ENCODE data around the gene KCNN4. TPM values are rescaled to one million over a fixed set of nuclear protein-coding genes. Genes with fewer than 3 reads are reported as not detected.
"Not testable (repeated sequence)": the region's sequence is repeated elsewhere in the genome, so short reads cannot be mapped to it uniquely, and the experiment has no call there.

Gene KCNN4
- total RNA-seq, 1 experiment from 2014 or later: 3.0 TPM

DNA sequence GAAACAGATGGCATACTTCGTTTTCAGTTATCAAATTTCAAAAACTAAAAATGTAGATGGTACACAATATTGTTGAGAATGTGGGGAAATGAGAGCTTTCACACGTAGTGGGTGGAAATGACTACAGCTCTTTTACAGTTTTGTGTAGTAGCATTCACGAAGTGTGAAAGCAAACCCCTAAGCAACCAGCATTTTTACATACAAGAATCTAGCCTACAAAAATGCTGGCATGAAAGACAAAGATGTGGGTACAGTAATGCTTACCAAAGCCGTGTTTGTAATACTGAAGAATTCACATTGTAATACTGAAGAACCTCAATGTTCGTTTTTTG lies 40.1 kb upstream of the KCNN4 start:
- TF ChIP-seq, protein P1, sequence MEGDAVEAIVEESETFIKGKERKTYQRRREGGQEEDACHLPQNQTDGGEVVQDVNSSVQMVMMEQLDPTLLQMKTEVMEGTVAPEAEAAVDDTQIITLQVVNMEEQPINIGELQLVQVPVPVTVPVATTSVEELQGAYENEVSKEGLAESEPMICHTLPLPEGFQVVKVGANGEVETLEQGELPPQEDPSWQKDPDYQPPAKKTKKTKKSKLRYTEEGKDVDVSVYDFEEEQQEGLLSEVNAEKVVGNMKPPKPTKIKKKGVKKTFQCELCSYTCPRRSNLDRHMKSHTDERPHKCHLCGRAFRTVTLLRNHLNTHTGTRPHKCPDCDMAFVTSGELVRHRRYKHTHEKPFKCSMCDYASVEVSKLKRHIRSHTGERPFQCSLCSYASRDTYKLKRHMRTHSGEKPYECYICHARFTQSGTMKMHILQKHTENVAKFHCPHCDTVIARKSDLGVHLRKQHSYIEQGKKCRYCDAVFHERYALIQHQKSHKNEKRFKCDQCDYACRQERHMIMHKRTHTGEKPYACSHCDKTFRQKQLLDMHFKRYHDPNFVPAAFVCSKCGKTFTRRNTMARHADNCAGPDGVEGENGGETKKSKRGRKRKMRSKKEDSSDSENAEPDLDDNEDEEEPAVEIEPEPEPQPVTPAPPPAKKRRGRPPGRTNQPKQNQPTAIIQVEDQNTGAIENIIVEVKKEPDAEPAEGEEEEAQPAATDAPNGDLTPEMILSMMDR (IDR thresholded peaks at IDR 0.05; ENCODE audit: insufficient read depth in 1 of 2, low read depth in 1 of 2, low read length in 1 of 2, severe bottlenecking in 1 of 2, unreplicated experiment in 1 of 2): no peak
- H3K36me3 ChIP-seq (ENCODE audit: control insufficient read depth, insufficient read depth, low read length): no peaks in the 10 kb centered on the region
- H3K4me1 ChIP-seq: no peaks in the 10 kb centered on the region
- Mint-ChIP-seq H3K36me3 (ENCODE audit: insufficient read depth, unreplicated experiment) (no peaks in the 10 kb centered on the region), H3K9me3 (ENCODE audit: unreplicated experiment) (peaks cover 3% of the 10 kb centered on the region), H3K27me3 (ENCODE audit: insufficient read depth, unreplicated experiment) (peaks cover 3% of the 10 kb centered on the region), H3K27ac (ENCODE audit: unreplicated experiment) (no peak overlapping the region), H3K4me1 (ENCODE audit: low read depth, unreplicated experiment) (no peaks in the 10 kb centered on the region), H3K4me3 (ENCODE audit: unreplicated experiment) (no peak overlapping the region)
- no peak overlapping the region for H3K4me3 ChIP-seq (ENCODE audit: low read depth, low read length)
- ChIA-PET CTCF (no interaction called here), POLR2A (no interaction called here)
- DNase-seq: no peak
- H3K9me3 ChIP-seq: no peaks in the 10 kb centered on the region
- no TSS peak for BruUV-seq (replicated peaks)
- intact Hi-C loops (cut with micrococcal nuclease; ENCODE audit: unreplicated experiment): loop anchor here (10.0 kb wide), 1 partner anchor 294 kb away; the partner anchor contains the start of gene ZNF225
- no peaks in the 10 kb centered on the region for H3K27me3 ChIP-seq (replicated peaks; ENCODE audit: control insufficient read depth, insufficient read depth, low read length)

DNA sequence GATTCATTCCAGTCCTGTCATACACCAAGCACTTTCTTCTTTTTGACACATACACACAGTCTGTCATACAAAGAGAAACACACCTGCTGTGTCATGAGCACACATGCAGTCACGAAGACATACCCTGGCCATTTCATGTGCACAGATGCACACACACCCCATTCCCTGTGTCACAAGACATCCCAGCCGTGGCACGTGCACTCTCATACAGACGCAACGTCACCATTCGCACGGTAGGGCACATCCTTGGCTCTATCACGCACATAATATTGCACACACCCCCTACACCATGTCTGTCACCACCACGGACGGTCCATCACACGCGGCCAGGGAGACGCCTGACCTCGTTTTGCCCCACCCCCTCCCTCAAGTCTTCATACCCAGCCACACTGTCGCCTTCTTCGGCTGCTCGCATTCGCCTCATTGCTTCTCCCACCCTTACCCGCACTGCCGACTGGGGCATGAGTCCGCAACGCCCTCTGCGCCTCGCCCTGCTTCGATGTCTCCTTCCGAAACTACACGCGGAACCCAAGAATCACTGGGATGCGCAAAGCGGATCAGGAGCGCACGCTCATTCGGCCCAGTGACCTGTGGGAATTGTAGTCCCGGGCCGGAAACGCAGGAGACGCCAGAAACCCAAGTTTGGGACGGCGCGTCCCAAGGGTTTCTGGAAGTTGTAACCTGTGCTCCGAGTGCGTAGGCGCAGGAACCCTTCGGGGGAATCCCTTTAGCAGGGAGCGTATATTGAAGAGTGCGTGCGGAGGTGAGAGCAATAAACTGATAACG lies 39.5 kb upstream of the KCNN4 start:
- TF ChIP-seq, protein P1 (IDR thresholded peaks at IDR 0.05; ENCODE audit: insufficient read depth in 1 of 2, low read depth in 1 of 2, low read length in 1 of 2, severe bottlenecking in 1 of 2, unreplicated experiment in 1 of 2): no peak
- Histone ChIP-seq H3K4me1 (no peaks in the 10 kb centered on the region), H3K27me3 (replicated peaks; ENCODE audit: control insufficient read depth, insufficient read depth, low read length) (no peaks in the 10 kb centered on the region), H3K9me3 (no peaks in the 10 kb centered on the region), H3K4me3 (ENCODE audit: low read depth, low read length) (no peak overlapping the region), H3K36me3 (ENCODE audit: control insufficient read depth, insufficient read depth, low read length) (no peaks in the 10 kb centered on the region)
- peaks cover 3% of the 10 kb centered on the region for H3K27me3 Mint-ChIP-seq (ENCODE audit: insufficient read depth, unreplicated experiment)
- CTCF ChIA-PET: no interaction called here
- intact Hi-C loops (cut with micrococcal nuclease; ENCODE audit: unreplicated experiment): loop anchor here (10.0 kb wide), 1 partner anchor 295 kb away; the partner anchor contains the start of gene ZNF225
- H3K36me3 Mint-ChIP-seq (ENCODE audit: insufficient read depth, unreplicated experiment): no peaks in the 10 kb centered on the region
- BruUV-seq (replicated peaks): no TSS peak
- no peak overlapping the region for H3K4me3 Mint-ChIP-seq (ENCODE audit: unreplicated experiment)
- H3K27ac Mint-ChIP-seq (ENCODE audit: unreplicated experiment): no peak overlapping the region
- H3K4me1 Mint-ChIP-seq (ENCODE audit: low read depth, unreplicated experiment): no peaks in the 10 kb centered on the region
- no peak for DNase-seq
- no peaks in the 10 kb centered on the region for H3K9me3 Mint-ChIP-seq (ENCODE audit: unreplicated experiment)
- POLR2A ChIA-PET: no interaction called here

DNA sequence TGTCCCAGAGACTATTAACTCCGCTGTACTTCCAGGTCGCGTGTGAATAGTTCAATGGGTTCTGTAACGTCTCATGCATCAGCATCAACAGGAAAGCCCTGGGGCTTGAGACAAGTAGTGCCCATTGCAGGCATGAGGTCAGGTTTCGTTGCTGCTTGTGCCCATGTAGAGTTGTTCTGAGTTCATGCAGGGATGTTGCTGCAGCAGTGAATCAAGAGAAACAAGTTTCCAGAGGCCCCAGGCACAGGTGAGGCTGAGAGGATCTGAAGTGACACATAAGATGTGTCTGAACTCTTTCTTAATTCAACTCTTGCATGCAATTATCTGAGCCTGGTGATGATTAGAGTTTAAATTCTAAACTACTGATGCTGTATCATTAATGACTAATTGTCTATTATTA lies 37.7 kb upstream of the KCNN4 start:
- no peak for DNase-seq
- no peaks in the 10 kb centered on the region for H3K36me3 Mint-ChIP-seq (ENCODE audit: insufficient read depth, unreplicated experiment)
- BruUV-seq (replicated peaks): no TSS peak
- ChIA-PET POLR2A (no interaction called here), CTCF (no interaction called here)
- H3K4me1 ChIP-seq: no peaks in the 10 kb centered on the region
- H3K4me3 ChIP-seq (ENCODE audit: low read depth, low read length): no peak overlapping the region
- no peaks in the 10 kb centered on the region for H3K36me3 ChIP-seq (ENCODE audit: control insufficient read depth, insufficient read depth, low read length)
- TF ChIP-seq, protein P1 (IDR thresholded peaks at IDR 0.05; ENCODE audit: insufficient read depth in 1 of 2, low read depth in 1 of 2, low read length in 1 of 2, severe bottlenecking in 1 of 2, unreplicated experiment in 1 of 2): no peak
- peaks cover 3% of the 10 kb centered on the region for H3K27me3 Mint-ChIP-seq (ENCODE audit: insufficient read depth, unreplicated experiment)
- H3K4me3 Mint-ChIP-seq (ENCODE audit: unreplicated experiment): no peak overlapping the region
- H3K27ac Mint-ChIP-seq (ENCODE audit: unreplicated experiment): no peak overlapping the region
- no peaks in the 10 kb centered on the region for H3K27me3 ChIP-seq (replicated peaks; ENCODE audit: control insufficient read depth, insufficient read depth, low read length)
- H3K9me3 Mint-ChIP-seq (ENCODE audit: unreplicated experiment): no peaks in the 10 kb centered on the region
- H3K9me3 ChIP-seq: no peaks in the 10 kb centered on the region
- intact Hi-C loops (cut with micrococcal nuclease; ENCODE audit: unreplicated experiment): no loop called here
- H3K4me1 Mint-ChIP-seq (ENCODE audit: low read depth, unreplicated experiment): no peaks in the 10 kb centered on the region

DNA sequence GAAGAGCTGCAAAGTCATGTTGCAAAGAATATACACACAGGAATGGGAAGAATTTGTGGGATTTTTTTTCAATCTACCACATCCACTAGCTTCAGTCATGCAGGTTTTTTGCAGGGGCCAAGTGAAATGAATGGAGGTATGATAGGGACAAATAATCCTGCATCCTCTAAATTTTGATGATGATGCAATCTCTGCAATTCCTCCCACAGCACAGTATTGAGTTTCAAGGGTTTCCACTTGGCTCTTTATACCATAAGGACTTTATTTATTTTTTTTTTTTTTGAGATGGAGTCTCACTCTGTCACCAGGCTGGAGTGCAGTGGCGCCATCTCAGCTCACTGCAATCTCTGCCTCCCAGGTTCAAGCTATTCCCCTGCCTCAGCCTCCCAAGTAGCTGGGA lies 36.7 kb upstream of the KCNN4 start:
- H3K4me1 ChIP-seq; H3K27ac Mint-ChIP-seq (ENCODE audit: unreplicated experiment); H3K4me1 Mint-ChIP-seq (ENCODE audit: low read depth, unreplicated experiment); H3K27me3 ChIP-seq (replicated peaks; ENCODE audit: control insufficient read depth, insufficient read depth, low read length); POLR2A ChIA-PET; intact Hi-C loops (cut with micrococcal nuclease; ENCODE audit: unreplicated experiment); H3K36me3 ChIP-seq (ENCODE audit: control insufficient read depth, insufficient read depth, low read length); H3K27me3 Mint-ChIP-seq (ENCODE audit: insufficient read depth, unreplicated experiment); DNase-seq; H3K9me3 ChIP-seq; H3K36me3 Mint-ChIP-seq (ENCODE audit: insufficient read depth, unreplicated experiment); CTCF ChIA-PET; H3K4me3 Mint-ChIP-seq (ENCODE audit: unreplicated experiment); H3K9me3 Mint-ChIP-seq (ENCODE audit: unreplicated experiment); H3K4me3 ChIP-seq (ENCODE audit: low read depth, low read length); BruUV-seq (replicated peaks): not testable (repeated sequence)
